ENCODE results near the gene KDM5D. TPM values are rescaled to one million over a fixed set of nuclear protein-coding genes. Genes with fewer than 3 reads are reported as not detected.

The KDM5D gene
- total RNA-seq, 1 experiment from 2014 or later, result not detected

GRCh38 chrY:19713430-19713829 lies 31.1 kb downstream of the KDM5D start:
- no peak for DNase-seq

DNA sequence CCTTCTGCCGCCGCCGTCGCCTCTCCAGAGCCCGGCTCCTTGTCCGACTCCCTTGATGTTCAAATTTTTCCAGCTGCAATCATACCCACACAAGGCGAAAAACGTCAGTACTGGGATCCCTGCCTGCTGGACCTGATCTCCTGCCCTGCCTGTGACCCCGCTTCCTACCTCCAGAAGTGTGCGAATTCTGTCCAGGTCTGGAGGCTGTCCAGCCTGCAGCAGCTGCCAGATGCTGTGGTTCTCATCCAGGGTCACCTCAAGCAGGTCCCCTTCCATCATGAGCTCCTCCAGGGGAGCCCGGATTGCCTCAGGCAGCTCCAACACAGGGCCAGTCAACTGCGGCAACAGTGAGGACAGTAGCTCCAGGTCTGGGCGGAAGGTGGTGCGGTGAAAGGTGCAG lies 38.3 kb downstream of the KDM5D start:
- DNase-seq, result no peak
- Histone ChIP-seq H3K4me2 (ENCODE audit: low read depth, low read length, poor library complexity, severe bottlenecking) (no peak overlapping the region), H4K20me1 (ENCODE audit: insufficient read depth, low read depth, low read length) (no peaks in the 10 kb centered on the region), H3K27me3 (ENCODE audit: low read length) (no peaks in the 10 kb centered on the region), H3K9me3 (ENCODE audit: low read length) (no peaks in the 10 kb centered on the region), H3K9ac (ENCODE audit: low read length) (no peak overlapping the region), H3K4me3 (ENCODE audit: low read length) (no peak overlapping the region), H3K4me1 (ENCODE audit: low read length) (no peaks in the 10 kb centered on the region), H2AFZ (ENCODE audit: low read length) (no peak overlapping the region), H3K36me3 (ENCODE audit: insufficient read depth, low read length) (no peaks in the 10 kb centered on the region), H3K27ac (ENCODE audit: low read length) (no peak overlapping the region), H3K9me2 (replicated peaks; ENCODE audit: insufficient read depth, low read length) (no peaks in the 10 kb centered on the region), H3K79me2 (ENCODE audit: low read length) (no peaks in the 10 kb centered on the region)

More at GRCh38 chrY:19713430-19713829, 31.1 kb downstream of the KDM5D start:
- Histone ChIP-seq H3K27ac (ENCODE audit: low read length) (no peak overlapping the region), H3K4me2 (ENCODE audit: low read depth, low read length, poor library complexity, severe bottlenecking) (no peak overlapping the region), H3K4me1 (ENCODE audit: low read length) (no peaks in the 10 kb centered on the region), H3K36me3 (ENCODE audit: insufficient read depth, low read length) (no peaks in the 10 kb centered on the region), H3K9ac (ENCODE audit: low read length) (no peak overlapping the region), H3K79me2 (ENCODE audit: low read length) (no peaks in the 10 kb centered on the region), H3K27me3 (ENCODE audit: low read length) (no peaks in the 10 kb centered on the region), H3K4me3 (ENCODE audit: low read length) (no peak overlapping the region), H3K9me3 (ENCODE audit: low read length) (no peaks in the 10 kb centered on the region), H2AFZ (ENCODE audit: low read length) (no peak overlapping the region), H4K20me1 (ENCODE audit: insufficient read depth, low read depth, low read length) (no peaks in the 10 kb centered on the region), H3K9me2 (replicated peaks; ENCODE audit: insufficient read depth, low read length) (no peaks in the 10 kb centered on the region)

DNA sequence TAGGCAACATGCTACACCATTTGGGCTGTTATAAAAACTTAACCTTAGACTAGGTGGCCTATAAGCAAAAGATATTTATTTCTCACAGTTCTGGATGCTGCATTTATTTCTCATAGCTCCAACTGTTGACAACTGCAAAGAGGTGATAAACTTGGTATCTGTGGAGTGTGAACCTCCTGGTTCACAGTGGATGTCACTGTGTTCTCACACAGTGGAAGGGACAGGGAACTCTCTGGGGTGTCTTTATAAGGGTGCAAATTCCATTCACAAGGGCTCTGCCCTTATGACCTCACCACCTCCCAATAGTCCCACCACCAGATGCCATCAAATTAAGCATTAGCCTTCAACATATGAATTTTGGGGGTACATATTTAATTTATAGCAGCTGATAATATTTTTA lies 46.0 kb downstream of the KDM5D start:
- no peak overlapping the region for H2AFZ ChIP-seq (ENCODE audit: low read length)
- H3K4me2 ChIP-seq (ENCODE audit: low read depth, low read length, poor library complexity, severe bottlenecking), result no peak overlapping the region
- no peaks in the 10 kb centered on the region for H3K4me1 ChIP-seq (ENCODE audit: low read length)
- no peaks in the 10 kb centered on the region for H3K79me2 ChIP-seq (ENCODE audit: low read length)
- no peaks in the 10 kb centered on the region for H3K36me3 ChIP-seq (ENCODE audit: insufficient read depth, low read length)
- no peak for DNase-seq
- no peaks in the 10 kb centered on the region for H3K9me2 ChIP-seq (replicated peaks; ENCODE audit: insufficient read depth, low read length)
- H3K4me3 ChIP-seq (ENCODE audit: low read length), result no peak overlapping the region
- no peak overlapping the region for H3K27ac ChIP-seq (ENCODE audit: low read length)
- no peak overlapping the region for H3K9ac ChIP-seq (ENCODE audit: low read length)
- no peaks in the 10 kb centered on the region for H3K9me3 ChIP-seq (ENCODE audit: low read length)
- H3K27me3 ChIP-seq (ENCODE audit: low read length), result no peaks in the 10 kb centered on the region
- no peaks in the 10 kb centered on the region for H4K20me1 ChIP-seq (ENCODE audit: insufficient read depth, low read depth, low read length)

DNA sequence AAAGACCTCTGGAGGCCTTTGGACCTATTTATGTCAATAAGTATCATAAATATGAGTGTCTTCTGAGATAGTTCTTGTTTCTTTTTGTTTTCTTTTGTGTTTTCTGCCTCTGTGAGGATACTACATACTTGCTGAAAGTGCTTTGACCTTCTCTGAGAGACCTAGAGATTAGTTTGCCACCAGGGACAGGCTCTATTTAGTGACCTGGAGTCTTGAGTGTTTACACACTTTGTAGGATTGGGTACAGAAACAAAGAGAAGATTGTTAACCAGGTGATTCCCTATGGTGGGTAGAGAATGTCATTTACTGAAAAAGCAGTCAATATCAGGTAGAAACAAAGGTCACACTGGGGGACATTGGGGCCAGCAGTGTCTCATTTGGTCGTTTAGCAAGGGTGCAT lies 63.7 kb downstream of the KDM5D start:
- H3K9me3 ChIP-seq (ENCODE audit: low read length), result no peaks in the 10 kb centered on the region
- no peaks in the 10 kb centered on the region for H3K9me2 ChIP-seq (replicated peaks; ENCODE audit: insufficient read depth, low read length)
- no peaks in the 10 kb centered on the region for H3K79me2 ChIP-seq (ENCODE audit: low read length)
- H2AFZ ChIP-seq (ENCODE audit: low read length), result no peak overlapping the region
- no peak overlapping the region for H3K27ac ChIP-seq (ENCODE audit: low read length)
- H3K4me1 ChIP-seq (ENCODE audit: low read length), result no peaks in the 10 kb centered on the region
- no peaks in the 10 kb centered on the region for H3K36me3 ChIP-seq (ENCODE audit: insufficient read depth, low read length)
- H3K9ac ChIP-seq (ENCODE audit: low read length), result no peak overlapping the region
- DNase-seq, result no peak
- H3K27me3 ChIP-seq (ENCODE audit: low read length), result no peaks in the 10 kb centered on the region
- H3K4me2 ChIP-seq (ENCODE audit: low read depth, low read length, poor library complexity, severe bottlenecking), result no peak overlapping the region
- no peak overlapping the region for H3K4me3 ChIP-seq (ENCODE audit: low read length)
- H4K20me1 ChIP-seq (ENCODE audit: insufficient read depth, low read depth, low read length), result no peaks in the 10 kb centered on the region
